NCI-H1694 (cell line): ENCODE results near the gene TMEM207.
"Not testable (repeated sequence)": the region's sequence is repeated elsewhere in the genome, so short reads cannot be mapped to it uniquely, and the experiment has no call there.

Source experiments
- DNase-seq: peaks from one replicate; lab custom pipeline; 2025; lab: John Stamatoyannopoulos, UW

TMEM207 gene

DNA sequence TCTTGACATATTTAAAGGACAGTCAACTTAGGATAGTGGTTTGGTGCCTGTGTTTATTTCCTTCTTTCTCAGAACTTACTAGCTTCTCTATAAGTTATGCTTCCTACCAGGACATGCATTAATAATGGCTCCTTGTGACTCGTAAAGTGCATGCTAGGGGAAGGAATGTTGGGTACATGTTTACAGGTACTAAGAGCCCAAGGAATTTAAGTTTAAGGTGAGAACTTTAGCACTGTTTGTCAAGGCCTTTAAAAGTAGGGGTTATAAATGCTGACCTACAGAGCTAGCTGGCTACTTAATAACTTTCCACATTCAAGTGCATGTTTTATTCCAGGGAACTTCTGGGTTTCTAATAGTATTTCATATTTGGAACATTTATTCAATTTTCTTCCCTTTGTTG lies at the start of gene TMEM207:
Gene TMEM207, minus strand, starts transcription at position 101 of the 400 bp plus-strand sequence. Its CDS starts 92 bp downstream, at position 9.
- no peak for DNase-seq

DNA sequence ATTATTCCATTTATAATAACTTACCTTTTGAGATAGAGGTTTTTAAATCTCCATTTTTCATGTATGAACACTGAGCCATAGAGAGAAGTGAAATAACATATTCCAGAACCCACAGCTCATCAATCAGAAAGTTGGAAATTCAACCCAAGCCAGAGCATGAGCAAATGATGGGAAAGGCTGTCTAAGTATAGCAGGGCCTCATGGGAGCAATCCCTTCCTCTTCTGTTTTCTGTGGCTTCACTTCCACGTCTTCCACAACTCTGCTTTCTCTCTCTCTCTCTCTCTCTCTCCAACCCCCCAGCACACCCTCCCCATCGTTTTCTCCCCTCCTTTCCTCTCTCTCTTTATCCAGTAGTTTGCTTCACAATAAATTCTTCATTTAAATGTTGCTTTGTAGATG lies 49.4 kb upstream of the TMEM207 start:
- DNase-seq, result no peak

DNA sequence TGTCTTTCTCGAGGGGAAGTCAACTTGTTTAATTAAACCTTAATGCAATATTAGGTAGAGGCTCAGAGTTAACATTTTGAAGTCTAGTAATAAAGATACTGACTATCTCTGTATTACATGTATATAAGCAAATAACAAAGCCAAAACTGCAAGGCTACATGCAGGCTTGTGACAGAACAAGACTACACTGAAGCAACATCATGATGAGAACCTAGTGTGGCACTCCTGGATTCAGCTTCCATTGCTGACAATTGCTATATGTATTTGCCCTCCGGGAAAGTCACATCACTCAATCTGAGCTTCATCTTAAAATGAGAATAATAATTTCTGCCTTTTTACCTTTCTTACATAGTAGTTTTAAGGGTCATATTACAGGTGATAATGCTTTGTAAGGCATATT lies 48.6 kb upstream of the TMEM207 start:
- DNase-seq, result no peak

DNA sequence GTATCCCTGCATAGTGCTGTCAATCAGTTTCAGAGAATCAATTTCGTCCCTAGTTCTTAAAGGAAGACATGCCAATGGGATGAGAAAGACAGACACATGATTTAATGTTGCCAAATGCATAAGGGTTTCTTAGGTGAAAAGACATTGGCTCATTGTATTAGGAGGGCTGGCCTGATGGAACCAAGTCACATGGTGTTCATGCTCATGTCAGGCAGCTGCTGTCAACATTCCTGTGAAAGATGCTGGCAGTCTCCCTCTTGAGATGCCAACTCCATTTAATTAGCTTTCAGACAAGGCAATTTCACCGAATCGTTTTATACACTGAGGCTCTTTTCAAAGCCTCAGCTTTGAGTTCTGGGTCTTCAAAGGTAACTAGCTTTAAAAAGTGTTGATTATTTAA lies 48.1 kb upstream of the TMEM207 start:
- no peak for DNase-seq

DNA sequence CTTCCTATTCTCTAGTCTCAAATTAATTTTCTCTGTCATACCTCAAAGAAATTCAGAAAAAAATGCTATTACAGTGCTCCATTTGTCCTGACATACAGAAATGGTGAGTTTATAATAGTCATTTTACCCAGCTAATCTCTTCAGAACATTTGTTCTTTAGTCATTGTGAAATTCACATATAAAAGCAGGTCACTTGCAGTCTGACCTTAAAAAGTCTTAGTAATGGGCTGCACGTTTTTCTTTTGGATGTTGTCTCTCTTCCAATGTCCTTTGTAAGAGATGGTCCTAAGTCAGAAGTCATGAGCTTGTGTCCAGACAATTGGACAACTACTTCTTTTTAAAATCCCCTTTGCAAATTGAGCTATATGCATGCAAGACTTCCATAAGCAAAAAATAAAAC lies 47.2 kb upstream of the TMEM207 start:
- DNase-seq, result no peak

DNA sequence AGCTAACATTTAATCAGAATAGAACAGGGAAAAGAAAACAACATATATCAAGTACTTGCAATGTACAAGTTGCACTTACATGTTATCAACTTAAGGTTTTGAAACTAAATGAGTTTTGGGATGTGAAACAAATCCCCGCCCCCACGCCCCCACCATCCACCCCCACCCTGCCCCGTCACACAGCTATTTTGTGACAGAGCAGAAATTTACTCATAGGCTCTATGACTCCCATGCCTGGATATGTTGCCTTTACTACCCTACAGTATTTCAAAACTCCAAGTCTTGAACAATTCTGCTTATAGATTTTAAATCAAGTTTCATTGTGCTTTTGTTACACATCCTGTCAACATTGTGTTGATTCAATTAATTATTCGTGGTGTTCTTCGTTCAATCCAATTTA lies 46.1 kb upstream of the TMEM207 start:
- DNase-seq, result no peak

DNA sequence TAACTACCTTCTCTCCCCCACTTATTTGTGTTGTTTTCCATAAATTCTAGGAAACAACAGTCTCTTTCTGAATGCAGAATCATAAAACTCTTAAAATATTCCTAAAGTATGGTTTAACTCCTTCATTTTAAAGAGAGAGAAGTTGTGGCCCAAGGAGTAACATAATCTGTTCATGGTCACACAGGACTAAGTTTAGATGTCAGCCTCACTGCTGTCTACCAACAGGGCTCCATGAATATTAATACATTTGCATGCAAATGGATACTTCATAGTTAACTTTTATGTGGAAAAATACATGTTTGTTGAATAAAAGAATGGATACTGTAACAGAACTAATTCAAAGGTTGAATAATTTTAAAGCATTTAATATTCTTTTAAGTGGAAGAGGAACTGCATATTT lies 45.7 kb upstream of the TMEM207 start:
- DNase-seq, result no peak

DNA sequence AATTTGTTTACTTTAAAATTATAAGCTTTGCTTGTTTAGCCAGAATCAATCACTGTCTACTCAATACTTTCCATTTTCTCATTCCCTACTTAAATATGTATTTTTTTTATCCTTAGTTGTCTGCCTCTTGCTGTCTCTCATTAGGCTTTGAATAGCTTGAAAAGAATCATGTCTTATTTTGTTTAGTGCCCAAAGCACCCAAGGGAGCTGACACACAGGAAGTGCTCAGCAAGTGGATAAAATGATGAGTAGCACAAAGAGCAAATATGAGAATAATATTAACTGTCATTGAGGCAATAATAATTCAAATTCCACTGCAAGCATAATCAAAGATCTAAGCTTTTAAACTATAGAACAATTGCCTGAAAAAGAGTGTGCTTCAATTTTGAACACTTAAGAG lies 45.2 kb upstream of the TMEM207 start:
- DNase-seq, result no peak

DNA sequence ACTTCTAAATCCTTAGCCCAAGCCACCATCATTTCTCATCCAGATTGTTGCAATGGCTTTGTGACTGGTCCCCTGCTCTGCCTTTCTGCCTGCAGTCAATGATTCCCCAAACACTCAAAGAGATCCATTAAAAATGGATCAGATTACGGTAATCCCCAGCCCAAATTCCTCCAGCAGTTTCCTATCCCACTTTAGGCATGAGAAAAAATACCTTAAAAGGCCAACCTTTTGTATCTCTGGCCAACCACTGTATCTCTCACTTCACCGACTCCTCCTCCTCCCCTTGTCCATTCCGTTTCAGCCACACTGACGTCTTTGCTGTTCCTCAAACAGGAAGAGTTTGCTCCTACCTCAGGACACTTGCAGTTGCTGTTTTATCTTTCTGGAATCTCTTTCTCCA lies 43.3 kb upstream of the TMEM207 start:
- no peak for DNase-seq

DNA sequence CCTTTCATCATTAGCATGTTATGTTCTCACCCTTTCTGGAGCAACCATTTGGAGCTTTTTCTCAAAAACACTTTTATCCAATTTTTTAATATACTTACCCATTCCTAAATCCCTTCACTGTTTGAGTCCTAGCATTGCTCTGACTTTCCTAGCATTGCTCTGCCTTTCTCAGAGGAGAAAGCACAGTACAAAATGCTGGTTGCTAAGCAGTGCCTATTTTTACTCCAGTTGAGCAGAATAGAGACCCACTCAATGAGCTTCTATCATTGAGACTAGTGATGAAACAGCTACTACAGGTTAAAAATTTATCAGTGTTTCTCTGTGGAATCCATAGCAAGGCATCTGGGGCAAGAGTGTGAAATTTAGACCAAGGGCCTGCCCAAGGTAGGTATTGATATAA lies 42.4 kb upstream of the TMEM207 start:
- no peak for DNase-seq

DNA sequence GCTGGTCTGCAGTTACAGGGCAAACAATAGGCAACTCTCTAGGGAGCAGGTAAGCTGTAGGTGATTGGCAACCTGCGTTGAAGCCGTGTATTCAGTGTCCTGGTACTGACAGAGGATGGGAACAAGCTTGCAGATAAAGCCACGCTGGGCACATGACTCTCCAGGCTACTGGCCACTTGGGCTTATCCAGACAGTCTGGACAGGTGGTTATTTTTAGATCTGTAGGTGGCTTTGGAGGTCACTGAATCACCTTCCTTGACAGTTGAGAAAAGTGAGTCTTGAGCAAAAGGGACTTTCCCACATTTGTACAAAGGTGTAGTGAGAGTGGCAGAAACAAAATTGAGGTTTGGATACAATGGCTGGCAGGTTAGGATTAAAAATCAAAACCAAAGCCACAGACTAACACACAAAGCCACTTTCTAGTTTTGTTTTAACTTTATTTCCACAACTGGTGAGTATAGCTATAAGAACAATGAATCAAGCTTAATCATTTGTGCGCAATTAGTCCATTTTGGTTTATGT lies 41.9 kb upstream of the TMEM207 start:
- no peak for DNase-seq

DNA sequence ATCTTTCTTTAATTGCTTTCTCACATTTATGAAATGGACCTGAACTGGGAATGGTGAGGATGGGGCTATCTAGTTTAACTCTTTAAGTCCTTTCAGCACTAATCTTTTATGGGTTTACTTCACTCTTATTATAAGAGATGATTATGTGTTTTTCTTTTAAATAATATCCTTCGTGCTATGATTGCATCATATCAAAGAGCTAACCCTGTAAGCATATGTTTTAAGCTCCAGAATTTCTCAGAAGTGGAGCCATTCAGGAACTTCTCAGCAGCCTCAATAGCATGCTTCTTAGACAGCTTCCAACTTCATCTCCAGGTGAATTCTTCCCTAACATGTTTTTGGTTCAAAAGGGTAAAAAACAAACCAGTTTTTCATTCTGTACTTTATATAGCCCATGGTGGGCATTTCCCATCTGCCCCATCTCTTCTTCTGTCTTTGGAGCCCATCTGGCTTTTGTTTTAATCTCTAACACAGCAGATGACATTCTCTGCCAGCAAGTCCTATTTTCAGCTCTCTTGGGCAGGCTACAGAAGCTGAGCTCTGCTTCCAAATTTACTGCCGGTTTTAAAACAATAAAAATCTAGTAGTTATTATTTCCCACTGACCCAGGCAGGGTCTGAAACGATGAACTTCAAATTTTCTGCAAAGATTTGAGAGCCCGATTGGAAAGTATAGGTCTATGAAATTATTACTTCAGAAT lies 37.4 kb upstream of the TMEM207 start:
- no peak for DNase-seq

DNA sequence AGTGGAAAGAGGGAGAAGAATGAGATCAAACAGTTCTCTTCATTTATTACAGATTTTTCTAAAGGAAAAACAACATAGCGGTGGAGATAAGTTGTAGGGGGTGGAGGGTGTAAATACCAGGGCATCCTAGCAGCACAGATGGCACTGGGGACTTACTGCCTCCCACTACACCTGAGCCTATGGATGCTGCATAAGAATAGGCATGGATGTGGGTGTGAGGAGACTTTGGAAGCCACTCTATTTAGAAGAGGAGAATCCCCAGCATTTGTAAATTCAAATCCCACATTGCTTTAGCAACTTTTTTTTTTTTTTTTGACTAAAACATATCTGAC lies 36.8 kb upstream of the TMEM207 start:
- no peak for DNase-seq

DNA sequence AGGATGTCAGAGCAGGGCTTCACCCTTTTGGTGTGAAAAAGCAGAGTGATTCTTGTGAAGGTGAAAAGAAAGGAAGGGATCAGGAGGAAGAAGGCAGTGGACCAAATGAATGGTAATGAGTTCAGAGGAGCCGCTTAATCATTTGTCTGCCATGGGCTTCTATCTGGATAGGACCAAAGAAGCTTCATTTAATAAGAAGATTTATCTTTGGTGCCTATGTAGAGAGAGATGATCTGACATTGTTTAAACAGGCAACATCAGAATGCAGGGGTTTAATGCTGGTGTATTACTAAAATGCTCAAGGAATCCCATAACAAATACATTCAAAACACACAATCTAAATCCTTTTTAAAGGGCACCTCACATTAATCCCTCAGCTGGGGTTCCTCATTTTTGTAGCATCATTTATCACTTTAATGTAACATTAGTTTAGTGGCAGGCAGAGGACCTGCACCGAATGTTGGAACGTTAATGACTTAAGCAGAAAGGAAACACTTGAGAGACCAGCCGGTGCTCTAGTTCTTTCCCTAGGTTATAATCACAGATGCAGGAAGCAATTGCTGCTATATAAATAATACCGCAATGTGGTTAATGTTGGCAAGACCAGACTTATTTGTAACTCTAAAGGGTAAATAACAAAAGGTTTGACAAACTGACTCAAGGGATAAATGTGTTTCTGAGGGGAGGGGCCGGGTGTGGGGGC lies 36.3 kb upstream of the TMEM207 start:
- no peak for DNase-seq

DNA sequence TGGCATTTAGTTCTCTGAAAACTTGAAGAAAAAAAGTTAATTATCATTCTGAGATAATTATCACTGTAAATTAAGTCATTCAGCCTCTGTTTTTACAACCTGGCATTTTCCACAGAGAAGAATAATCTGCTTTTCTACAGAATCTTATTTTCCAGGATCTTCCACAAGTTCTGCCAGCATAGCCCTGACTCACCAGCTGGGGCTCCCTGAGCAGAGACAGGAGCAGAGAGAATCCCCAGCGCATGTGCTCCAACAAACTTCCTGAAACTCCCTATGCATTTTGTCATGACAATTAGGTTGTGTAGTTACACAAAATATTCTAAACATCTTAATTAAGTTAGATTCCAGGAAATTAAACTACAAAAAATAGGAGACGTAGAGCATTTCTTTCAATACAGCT lies 32.1 kb upstream of the TMEM207 start:
- DNase-seq, result no peak

DNA sequence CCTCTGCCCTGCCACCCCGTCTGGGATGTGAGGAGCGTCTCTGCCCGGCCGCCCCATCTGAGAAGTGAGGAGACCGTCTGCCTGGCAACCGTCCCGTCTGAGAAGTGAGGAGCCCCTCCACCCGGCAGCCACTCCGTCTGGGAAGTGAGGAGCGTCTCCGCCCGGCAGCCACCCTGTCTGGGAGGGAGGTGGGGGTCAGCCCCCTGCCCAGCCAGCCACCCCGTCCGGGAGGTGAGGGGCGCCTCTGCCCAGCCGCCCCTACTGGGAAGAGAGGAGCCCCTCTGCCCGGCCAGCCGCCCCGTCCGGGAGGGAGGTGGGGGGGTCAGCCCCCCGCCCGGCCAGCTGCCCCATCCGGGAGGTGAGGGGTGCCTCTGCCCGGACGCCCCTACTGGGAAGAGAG lies 23.6 kb upstream of the TMEM207 start:
- not testable (repeated sequence) for DNase-seq

DNA sequence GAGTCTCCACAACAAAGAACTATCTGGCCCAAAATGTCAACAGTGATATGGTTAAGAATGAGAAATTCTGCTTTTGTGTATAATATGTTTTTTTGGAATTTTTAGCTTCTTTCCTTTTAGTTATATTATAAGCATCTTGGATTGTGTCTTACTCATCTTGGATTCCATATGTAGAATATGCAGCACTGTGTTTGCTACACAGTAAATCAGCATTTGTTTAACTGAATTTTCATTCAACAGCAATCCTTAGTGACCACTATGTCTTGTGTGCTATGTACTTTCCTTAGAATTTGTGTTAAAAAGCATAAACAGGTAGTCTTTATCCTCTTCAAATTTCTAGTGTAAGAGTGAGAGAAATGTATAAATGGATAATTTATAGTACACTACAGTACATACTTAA lies 18.2 kb upstream of the TMEM207 start:
- no peak for DNase-seq

DNA sequence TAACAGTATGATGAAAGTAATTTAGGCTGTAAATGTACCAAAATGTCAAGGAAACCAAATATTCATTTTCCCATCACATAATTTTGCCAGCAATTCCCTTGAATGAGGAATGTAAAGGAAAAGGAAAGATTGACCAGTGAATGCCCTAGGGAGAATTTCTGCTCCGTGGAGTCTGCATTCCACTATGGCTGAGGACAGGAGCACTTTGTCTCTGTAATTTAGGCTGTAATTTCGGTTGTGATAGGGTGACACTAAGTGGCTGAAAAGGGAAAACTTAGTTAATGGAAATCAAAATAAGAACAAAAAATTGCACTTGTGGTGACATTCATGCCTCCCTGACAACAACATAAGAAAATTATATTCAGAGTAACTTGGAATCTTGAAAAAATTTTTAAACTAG lies 8.3 kb upstream of the TMEM207 start:
- DNase-seq, result no peak

DNA sequence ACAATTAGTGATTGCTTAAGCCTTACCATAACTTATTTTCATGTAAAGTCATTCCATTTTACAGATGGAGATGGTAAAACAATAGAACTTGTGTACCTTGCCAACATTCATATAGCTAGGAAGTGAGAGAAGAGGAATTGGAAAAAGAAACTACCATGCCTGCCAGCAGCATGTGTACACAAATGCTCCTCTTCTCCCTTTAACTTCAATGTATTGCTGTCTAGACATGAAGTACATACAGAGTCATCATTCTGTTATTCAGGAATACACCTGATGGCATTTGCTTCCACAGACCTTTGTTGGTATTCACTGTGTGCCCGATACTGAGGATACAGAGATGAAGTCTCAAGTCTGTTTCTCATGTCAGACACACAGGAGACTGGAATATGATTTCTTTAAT lies 7.1 kb upstream of the TMEM207 start:
- no peak for DNase-seq

DNA sequence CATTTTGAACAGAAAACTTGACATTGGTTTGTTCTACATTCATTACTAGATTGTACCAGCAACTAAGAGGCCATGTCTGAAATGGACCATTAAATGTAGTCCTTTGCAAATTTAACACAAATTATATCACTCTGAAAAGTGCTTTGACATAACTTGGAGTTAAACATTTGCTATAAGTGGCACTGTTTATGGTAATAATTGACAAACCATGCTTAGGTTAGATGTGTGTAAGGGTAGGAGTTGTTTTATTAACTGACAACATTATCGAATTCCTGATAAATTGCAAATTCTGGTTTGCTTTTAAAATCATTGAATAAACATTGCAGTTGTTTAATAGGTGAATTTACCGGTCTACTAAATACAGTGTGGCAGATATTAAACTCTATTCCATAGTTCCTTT lies 6.1 kb upstream of the TMEM207 start:
- no peak for DNase-seq

DNA sequence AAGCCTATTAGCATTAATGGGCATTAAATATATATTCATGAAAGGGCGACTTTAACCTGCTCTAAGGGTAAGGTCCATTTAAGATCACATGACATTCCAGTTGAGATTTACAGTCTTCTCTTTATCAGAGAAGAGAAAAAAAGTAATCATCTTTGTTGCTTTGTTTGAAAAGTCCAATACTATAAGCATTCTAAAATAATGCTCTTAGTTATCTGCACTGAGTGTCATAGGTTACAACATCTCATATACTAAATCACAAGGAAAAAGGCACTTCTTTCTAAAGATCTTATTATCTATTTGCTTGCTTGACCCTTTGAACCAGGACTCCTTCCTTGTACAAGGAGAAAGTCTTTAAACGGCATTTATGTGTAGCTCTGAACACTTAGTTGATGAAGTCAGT lies 1.4 kb downstream of the TMEM207 start:
- no peak for DNase-seq

DNA sequence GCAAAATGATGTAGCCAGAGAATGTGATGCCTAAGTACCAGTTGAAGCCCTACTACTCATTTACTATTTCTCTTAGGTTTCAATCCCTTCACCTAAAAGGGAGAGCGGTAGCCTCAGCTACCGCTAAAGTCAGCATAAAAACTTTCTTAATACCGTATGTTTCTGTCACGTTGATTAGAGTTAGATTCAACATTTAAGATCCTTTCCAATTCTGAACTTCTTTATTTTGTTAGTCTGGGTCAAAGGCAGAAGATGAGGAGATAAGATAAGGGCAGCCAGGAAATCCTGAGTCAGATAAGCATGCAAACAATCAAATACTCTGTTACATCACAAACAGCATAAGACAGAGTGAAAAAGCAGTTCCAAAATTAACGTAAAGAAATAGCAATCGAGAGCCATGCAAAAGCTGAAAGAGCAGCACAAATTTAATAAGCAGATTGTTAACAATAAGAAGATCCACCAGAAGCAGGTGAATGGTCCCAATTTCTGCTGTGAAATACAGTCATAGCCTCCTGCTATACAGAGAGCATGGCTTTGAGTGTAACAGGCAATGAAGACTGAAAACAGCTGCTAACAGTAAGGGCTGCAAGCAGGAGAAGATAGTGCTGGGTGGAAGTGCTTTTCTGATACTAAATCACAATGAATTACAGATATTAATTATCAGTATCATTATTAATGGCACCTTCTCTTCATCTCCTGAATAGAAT lies 3.0 kb downstream of the TMEM207 start:
- DNase-seq, result no peak

DNA sequence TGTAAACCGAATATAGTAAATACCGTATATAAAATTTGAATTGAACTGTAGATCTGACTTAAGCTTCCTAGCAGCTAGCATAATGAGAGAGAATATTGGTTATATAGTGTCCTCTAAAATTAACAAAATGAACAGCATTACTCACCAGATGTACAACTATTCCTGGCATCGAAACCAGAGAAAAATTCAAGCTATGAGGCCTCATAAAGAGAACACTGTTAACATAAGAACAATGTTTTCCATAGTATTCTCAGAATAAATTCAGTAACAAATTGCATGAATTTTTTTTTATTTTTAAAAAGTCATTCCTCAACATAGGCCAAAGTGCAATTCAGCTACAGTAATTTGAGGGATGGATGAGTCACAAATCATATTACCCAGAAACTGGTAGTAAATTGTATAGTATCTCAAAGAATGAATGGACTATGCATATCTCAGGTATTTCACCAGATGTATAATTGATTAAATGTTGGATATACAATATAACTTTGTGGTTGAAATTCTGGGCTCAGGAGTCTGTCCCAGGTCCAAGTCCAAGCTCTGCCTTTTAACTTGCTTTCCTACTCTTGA lies 5.0 kb downstream of the TMEM207 start:
- DNase-seq, result no peak
